Dendritic cell treated with granulocyte-macrophage colony-stimulating factor and Interleukin-4, amounts not matched to agents 40 ng/mL and 50 ng/mL, for 4 days (primary cell): ENCODE data around the gene HAUS6.
"Not testable (repeated sequence)": the region's sequence is repeated elsewhere in the genome, so short reads cannot be mapped to it uniquely, and the experiment has no call there.

ENCODE experiments used
- H3K27ac Mint-ChIP-seq: one replicate; pipeline ENCODE4 v1.8.0; 2022; ENCODE audit warnings: mild to moderate bottlenecking, mixed read lengths
- H3K27me3 Mint-ChIP-seq: one replicate; pipeline ENCODE4 v1.8.0; 2022; ENCODE audit warnings: mild to moderate bottlenecking, mixed read lengths
- H3K36me3 Mint-ChIP-seq: one replicate; pipeline ENCODE4 v1.8.0; 2022; ENCODE audit warnings: low read depth, mixed read lengths
- H3K4me1 Mint-ChIP-seq: one replicate; pipeline ENCODE4 v1.8.0; 2022; ENCODE audit warnings: low read depth, mixed read lengths
- H3K4me3 Mint-ChIP-seq: one replicate; pipeline ENCODE4 v1.8.0; 2022; ENCODE audit warnings: mild to moderate bottlenecking, moderate library complexity, mixed read lengths
- H3K9me3 Mint-ChIP-seq: one replicate; pipeline ENCODE4 v1.8.0; 2022; ENCODE audit warnings: mixed read lengths
- intact Hi-C: fragments of 100-400 bp; cut with micrococcal nuclease; formaldehyde crosslinking; loops from one replicate; pipeline ENCODE4 v1.15.0; 2022

The HAUS6 gene

DNA sequence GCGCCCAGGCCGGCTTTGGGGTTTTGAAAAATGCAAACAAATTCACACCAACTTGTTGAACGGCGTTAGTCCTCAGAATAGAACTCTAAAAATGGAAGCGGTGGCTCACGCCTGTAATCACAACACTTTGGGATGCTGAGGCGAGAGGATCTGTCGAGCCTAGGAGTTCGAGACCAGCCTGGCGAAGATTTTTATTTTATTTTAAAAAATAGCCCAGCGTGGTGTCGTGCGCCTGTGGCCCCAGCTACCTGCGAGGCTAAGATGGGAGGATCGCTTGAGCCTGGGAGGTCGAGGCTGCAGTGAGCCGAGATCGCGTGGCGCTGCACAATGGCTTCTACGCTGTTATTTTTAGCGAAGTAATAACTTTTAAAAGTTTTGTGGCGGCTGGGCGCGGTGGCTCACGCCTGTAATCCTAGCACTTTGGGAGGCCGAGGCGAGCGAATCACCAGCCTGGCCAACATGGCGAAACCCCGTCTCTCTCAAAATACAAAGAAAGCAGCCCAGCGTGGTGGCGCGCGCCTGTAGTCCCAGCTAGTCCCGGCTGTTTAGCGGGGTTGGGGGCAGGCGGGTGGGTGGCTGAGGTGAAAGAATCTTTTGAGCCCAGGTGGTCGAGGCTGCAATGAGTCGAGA lies 25.3 kb upstream of the HAUS6 start:
- Mint-ChIP-seq H3K27ac (peak overlapping the region; percentile 96), H3K36me3 (peaks cover 37% of the 10 kb centered on the region), H3K27me3 (no peaks in the 10 kb centered on the region), H3K9me3 (no peaks in the 10 kb centered on the region), H3K4me3 (peak overlapping the region; percentile 84), H3K4me1 (peaks cover 52% of the 10 kb centered on the region)
- intact Hi-C loops, result loop anchor here (2.0 to 5.0 kb wide), 3 partner anchors 34 to 103 kb away; partner anchors contain the start of genes DENND4C and RRAGA

DNA sequence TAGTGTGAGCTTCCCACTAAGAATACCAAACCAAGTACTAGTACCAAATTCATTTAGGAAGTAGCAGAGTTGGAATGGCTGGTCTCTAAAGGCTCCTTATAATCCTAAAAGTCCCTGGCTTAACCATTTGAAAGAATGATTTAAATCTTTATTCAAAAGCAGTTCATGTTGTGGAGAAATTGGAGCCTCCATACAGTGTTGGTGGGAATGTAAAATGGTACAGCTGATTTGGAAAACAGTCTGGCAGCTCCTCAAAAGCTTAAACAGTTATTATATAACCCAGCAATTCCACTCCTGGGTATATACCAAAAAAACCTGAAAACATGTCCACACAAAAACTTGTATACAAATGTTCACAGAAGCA lies 21.7 kb upstream of the HAUS6 start:
- peaks cover 73% of the 10 kb centered on the region for H3K36me3 Mint-ChIP-seq
- H3K4me3 Mint-ChIP-seq, result no peak overlapping the region
- H3K4me1 Mint-ChIP-seq, result peaks cover 52% of the 10 kb centered on the region
- no peaks in the 10 kb centered on the region for H3K9me3 Mint-ChIP-seq
- no peaks in the 10 kb centered on the region for H3K27me3 Mint-ChIP-seq
- peak overlapping the region; percentile 55 for H3K27ac Mint-ChIP-seq
- intact Hi-C loops, result loop anchor here (1.0 kb wide), 1 partner anchor 21 kb away; no protein-coding TSS in a partner anchor

DNA sequence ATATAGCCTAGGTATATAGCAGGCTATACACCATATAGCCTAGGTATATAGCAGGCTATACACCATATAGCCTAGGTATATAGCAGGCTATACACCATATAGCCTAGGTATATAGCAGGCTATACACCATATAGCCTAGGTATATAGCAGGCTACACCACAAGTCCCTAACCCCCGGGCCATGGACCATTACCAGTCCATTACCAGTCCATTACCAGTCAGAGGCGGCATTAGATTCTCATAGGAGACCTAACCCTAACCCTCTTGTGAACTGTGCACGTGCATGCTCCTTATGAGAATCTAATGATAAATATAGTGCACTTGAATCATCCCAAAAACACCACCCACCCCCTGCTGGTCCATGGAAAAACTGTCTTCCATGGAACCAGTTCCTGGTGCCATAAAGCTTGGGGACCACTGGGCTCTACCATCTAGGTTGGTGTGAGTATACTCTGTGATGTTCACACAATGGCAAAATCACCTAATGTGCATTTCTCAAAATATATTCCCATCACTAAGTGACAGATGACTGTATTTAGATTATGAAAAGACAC lies 19.9 kb upstream of the HAUS6 start:
- Mint-ChIP-seq H3K9me3 (no peaks in the 10 kb centered on the region), H3K36me3 (peaks cover 89% of the 10 kb centered on the region), H3K4me3 (no peak overlapping the region), H3K4me1 (peaks cover 52% of the 10 kb centered on the region), H3K27ac (no peak overlapping the region), H3K27me3 (no peaks in the 10 kb centered on the region)
- intact Hi-C loops, result no loop called here

DNA sequence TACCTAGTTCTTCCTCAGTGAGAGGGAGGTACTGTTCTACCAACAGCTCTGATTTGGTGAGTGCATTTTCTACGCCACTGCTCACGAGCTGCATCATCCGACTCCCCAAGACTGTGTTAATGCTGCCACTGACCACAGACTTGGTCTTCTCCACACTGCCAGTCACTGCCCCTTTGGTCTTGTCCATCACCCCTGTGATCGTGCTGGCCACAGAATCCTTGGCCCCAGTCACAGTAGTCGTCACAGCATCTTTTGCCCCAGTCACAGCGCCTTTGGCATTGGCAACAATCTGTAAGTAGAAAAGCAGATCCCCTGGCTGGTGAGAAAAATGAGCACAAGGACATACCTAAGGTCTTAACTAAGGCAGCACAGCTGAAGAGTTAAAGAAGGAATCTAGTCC lies 18.2 kb upstream of the HAUS6 start:
- peaks cover 90% of the 10 kb centered on the region for H3K36me3 Mint-ChIP-seq
- H3K9me3 Mint-ChIP-seq, result no peaks in the 10 kb centered on the region
- no peak overlapping the region for H3K27ac Mint-ChIP-seq
- intact Hi-C loops, result no loop called here
- H3K4me1 Mint-ChIP-seq, result peaks cover 52% of the 10 kb centered on the region
- no peaks in the 10 kb centered on the region for H3K27me3 Mint-ChIP-seq
- no peak overlapping the region for H3K4me3 Mint-ChIP-seq

DNA sequence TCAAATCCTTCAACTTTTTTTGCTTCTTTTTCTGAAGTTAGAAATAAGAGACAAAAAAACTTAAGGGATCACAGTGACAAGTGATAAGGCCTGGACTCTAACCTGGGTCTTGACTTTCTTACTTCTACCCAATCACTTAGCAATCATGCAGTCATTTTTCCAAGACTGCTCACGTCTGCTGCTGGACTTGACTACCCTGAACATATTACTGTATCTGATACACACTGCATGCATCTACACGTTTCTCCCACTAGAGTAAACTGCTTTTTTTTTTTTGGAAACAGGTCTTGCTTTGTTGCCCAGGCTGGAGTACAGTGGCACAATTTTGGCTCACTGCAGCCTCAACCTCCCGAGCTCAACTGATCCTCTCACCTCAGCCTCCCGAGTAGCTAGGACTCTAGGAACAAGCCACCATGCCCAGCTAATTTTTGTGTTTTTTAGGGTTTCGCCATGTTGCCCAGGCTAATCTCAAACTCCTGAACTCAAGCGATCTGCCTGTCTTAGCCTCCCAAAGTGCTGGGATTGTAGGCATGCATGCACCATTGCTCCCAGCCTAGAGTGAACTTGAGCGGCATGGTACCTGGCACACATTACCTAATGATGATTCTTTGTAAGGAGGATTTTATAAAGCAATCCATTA lies 17.2 kb upstream of the HAUS6 start:
- H3K27me3 Mint-ChIP-seq, result no peaks in the 10 kb centered on the region
- intact Hi-C loops, result no loop called here
- peaks cover 42% of the 10 kb centered on the region for H3K4me1 Mint-ChIP-seq
- H3K4me3 Mint-ChIP-seq, result no peak overlapping the region
- peaks cover 90% of the 10 kb centered on the region for H3K36me3 Mint-ChIP-seq
- H3K27ac Mint-ChIP-seq, result peak overlapping the region; percentile 53
- no peaks in the 10 kb centered on the region for H3K9me3 Mint-ChIP-seq

DNA sequence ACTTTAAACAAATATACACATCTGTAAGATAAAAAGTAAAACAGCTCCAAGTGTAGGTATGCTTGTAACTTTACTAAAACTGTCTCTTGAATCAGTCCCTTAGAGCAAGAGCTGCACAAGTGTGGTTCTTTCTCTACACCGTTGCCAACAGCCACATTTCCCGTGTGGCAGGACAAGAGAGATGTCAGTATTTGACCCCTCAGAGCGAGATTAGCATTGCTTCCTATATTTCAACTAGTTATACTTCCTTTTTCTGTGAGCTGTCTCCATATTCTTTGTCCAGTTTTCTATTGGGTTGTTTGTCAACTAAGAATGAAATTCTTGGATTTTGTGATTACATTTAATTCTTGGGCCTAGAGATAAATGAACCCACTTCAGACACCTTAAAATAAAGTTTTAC lies 16.5 kb upstream of the HAUS6 start:
- no peaks in the 10 kb centered on the region for H3K9me3 Mint-ChIP-seq
- peaks cover 37% of the 10 kb centered on the region for H3K4me1 Mint-ChIP-seq
- H3K36me3 Mint-ChIP-seq, result peaks cover 93% of the 10 kb centered on the region
- peak overlapping the region; percentile 53 for H3K27ac Mint-ChIP-seq
- H3K27me3 Mint-ChIP-seq, result no peaks in the 10 kb centered on the region
- no peak overlapping the region for H3K4me3 Mint-ChIP-seq
- intact Hi-C loops, result no loop called here

DNA sequence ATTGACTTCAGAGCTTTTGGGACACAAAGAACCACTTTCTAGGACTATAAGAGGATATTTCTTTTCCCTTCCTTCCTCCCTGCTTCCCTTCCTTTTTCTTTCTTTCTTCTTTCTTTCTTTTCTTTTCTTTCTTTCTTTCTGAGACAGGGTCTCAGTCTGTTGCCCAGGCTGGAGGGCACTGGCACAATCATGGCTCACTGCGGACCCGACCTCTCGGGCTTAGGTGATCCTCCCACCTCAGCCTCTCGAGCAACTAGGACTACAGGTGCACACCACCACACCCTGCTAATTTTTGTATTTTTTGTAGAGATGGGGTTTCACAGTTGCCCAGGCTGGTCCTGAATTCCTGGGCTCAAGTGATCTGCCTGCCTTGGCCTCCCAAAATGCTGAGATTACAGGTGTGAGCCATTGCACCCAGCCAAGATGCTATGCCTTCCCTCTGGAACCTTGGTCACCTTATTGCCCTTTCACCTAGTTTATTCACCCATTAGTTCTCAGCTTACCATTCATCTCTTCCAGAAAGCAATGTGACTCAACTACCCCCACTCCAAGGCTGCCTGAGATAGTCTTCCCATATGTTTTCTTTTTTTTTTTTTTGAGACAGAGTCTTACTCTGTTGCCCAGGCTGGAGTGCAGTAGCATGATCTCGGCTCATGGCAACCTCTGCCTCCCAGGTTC lies 14.5 kb upstream of the HAUS6 start:
- Mint-ChIP-seq H3K9me3 (no peaks in the 10 kb centered on the region), H3K27me3 (no peaks in the 10 kb centered on the region), H3K4me1 (peaks cover 30% of the 10 kb centered on the region), H3K36me3 (peaks cover 87% of the 10 kb centered on the region), H3K27ac (no peak overlapping the region), H3K4me3 (no peak overlapping the region)
- intact Hi-C loops, result no loop called here

DNA sequence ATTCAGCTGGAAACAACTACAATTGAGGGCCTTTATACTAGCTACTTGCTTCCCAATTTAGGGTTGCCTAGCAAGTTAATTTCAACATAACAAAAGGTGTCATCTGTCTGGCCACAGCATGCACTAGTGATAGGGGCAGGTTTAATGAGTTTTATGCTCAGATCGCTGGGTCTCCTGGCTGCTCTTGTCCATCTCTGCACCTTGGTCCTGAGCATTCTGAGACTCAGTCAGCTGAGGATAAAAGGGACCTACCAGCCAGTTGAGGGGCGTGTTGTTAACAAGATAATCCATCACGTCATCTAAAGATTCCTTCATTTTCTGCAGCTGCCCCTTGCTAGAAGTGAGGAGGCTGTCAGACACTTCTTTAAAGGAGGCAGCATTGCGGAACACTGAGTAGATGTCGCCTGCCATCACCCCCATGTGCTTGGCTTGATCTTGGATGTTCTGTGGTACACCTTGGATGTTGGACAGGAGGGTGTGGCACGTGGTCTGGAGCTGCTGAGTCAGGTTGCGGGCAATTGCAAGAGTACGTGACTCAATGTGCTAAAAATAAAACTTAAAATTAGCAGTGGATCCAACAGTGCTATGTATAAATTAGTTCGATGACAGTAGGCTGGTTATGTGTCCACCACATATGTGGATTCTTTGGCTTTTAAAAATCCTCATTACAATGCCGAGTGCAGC lies 13.5 kb upstream of the HAUS6 start:
- no peak overlapping the region for H3K27ac Mint-ChIP-seq
- H3K9me3 Mint-ChIP-seq, result no peaks in the 10 kb centered on the region
- intact Hi-C loops, result no loop called here
- H3K4me1 Mint-ChIP-seq, result peaks cover 30% of the 10 kb centered on the region
- no peak overlapping the region for H3K4me3 Mint-ChIP-seq
- peaks cover 78% of the 10 kb centered on the region for H3K36me3 Mint-ChIP-seq
- no peaks in the 10 kb centered on the region for H3K27me3 Mint-ChIP-seq

DNA sequence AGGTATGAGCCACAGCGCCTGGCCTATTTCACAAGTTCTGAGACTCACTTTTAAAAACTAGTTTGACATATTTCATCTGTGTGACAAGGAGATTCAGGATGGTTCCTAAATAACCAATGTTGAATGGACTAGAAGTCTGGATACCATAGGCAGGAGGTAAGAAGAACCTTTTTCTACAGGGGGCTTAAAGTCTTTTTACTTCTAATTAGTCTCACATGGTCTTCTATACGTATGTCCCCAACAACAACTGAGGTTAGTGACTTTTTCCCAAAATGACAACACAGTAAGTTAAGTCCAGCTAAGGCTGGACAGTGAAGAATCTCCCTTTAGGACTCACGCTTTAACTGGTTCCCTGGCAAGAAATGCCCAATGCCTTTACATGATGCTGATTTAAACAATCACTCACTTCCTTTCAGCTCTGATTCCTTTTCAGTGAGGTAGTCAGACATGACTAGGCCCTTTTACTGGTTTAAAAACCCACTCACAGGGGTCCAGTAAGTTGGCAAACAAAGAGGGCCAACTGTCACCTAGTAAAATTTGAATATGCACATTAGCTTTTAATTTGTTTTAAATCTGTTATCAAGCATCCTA lies 12.1 kb upstream of the HAUS6 start:
- Mint-ChIP-seq H3K4me3 (no peak overlapping the region), H3K36me3 (peaks cover 72% of the 10 kb centered on the region), H3K27me3 (no peaks in the 10 kb centered on the region), H3K9me3 (no peaks in the 10 kb centered on the region), H3K27ac (no peak overlapping the region), H3K4me1 (peaks cover 24% of the 10 kb centered on the region)
- intact Hi-C loops, result no loop called here

DNA sequence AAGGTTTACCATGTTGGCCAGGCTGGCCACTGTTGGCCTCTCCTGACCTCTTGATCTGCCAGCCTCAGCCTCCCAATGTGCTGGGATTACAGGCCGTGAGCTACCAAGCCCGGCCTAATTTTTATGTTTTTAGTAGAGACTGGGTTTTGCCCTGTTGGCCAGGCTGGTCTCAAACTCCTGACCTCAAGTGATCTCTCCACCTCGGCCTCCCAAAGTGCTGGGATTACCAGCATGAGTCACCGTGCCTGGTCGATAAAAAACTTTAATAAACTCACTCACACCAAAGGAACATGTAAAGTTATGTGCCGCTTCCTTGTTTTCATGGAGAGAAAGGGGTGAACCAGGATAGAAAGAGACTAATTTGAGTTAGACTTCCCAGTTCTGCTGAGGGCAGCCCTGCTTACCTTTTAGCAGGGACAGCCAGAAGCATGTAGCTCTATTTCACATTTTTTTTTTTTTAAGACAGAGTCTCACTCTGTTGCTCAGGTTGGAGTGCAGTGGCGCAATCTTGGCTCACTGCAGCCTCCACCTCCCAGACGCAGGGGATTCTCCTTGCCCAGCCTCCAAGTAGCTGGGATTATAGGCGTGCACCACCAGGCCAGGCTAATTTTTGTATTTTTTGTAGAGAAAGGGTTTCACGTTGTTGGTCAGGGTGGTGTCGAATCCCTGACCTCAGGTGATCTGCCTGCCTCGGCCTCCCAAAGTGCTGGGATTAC lies 11.4 kb upstream of the HAUS6 start:
- intact Hi-C loops, result no loop called here

DNA sequence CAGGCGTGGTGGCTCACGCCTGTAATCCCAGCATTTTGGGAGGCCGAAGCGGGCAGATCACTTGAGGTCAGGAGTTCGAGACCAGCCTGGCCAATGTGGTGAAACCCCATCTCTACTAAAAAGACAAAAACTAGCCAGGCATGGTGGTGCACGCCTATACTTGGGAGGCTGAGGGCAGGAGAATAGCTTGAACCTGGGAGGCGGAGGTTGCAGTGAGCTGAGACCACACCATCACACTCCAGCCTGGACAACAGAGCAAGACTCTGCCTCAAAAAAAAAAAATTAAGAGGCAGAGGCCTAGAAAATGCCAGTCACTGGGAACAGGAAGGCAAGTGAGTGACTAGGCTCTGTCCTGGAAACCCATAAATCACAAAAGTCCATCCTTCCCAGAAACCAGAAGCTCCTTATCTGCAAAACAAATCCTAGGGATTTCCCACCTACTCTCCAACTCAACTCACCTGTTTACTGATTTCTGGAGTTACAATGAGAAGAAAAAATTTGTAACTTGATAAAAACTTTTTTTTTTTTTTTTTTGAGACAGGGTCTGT lies 10.4 kb upstream of the HAUS6 start:
- peaks cover 12% of the 10 kb centered on the region for H3K4me1 Mint-ChIP-seq
- H3K27ac Mint-ChIP-seq, H3K4me3 Mint-ChIP-seq, H3K27me3 Mint-ChIP-seq, intact Hi-C loops, H3K9me3 Mint-ChIP-seq: not testable (repeated sequence)
- peaks cover 59% of the 10 kb centered on the region for H3K36me3 Mint-ChIP-seq

More for the DNA sequence above, 11.4 kb upstream of the HAUS6 start:
- peaks cover 18% of the 10 kb centered on the region for H3K4me1 Mint-ChIP-seq
- no peaks in the 10 kb centered on the region for H3K9me3 Mint-ChIP-seq
- H3K4me3 Mint-ChIP-seq, result no peak overlapping the region
- no peaks in the 10 kb centered on the region for H3K27me3 Mint-ChIP-seq
- no peak overlapping the region for H3K27ac Mint-ChIP-seq
- peaks cover 69% of the 10 kb centered on the region for H3K36me3 Mint-ChIP-seq

DNA sequence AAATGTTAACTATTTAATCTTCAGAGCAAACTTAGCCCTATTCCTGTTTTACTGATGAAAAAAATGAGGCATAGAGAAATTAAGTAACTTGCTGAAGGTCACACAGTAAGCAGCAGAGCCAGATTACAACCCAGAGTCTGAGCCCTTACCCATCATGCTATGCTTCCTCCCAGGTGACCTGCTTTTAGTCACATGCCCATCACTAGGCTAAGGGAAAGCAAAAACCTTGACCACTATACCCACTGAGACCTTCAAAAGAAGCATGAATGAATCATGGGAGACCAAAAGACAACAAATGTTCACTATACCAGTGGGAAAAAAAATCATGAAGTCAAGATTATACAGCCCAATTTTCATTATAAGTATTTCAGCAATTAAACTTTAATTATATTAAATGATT lies 5.3 kb upstream of the HAUS6 start:
- no peak overlapping the region for H3K4me3 Mint-ChIP-seq
- intact Hi-C loops, result no loop called here
- H3K27ac Mint-ChIP-seq, result no peak overlapping the region

More for the DNA sequence above, 5.3 kb upstream of the HAUS6 start:
- Mint-ChIP-seq H3K4me1 (no peaks in the 10 kb centered on the region), H3K9me3 (no peaks in the 10 kb centered on the region), H3K27me3 (no peaks in the 10 kb centered on the region), H3K36me3 (peaks cover 13% of the 10 kb centered on the region)
